Mesendoderm (in vitro differentiated cells): ENCODE measurements around the gene NFAT5.

Experiments used
- DNase-seq: peaks from one replicate; pipeline ENCODE4 v3.0.0; 2013
- H2AK5ac ChIP-seq: 2 replicates; pipeline ENCODE4 v1.6.1; 2013; ENCODE audit warnings: low read length, inconsistent platforms
- H2BK120ac ChIP-seq: 2 replicates; pipeline ENCODE4 v1.6.1; 2013; ENCODE audit warnings: low read depth, mild to moderate bottlenecking, low read length, moderate library complexity, mixed read lengths
- H2BK15ac ChIP-seq: replicated peaks from 2 replicates; pipeline ENCODE4 v1.6.1; 2013; ENCODE audit warnings: low read depth, mild to moderate bottlenecking, moderate library complexity
- H2BK5ac ChIP-seq: 2 replicates; pipeline ENCODE4 v1.6.1; 2013; ENCODE audit warnings: low read length, inconsistent platforms
- H3K18ac ChIP-seq: 2 replicates; pipeline ENCODE4 v1.6.1; 2013; ENCODE audit warnings: mild to moderate bottlenecking, low read length, mixed read lengths
- H3K23ac ChIP-seq: one replicate; pipeline ENCODE4 v1.6.1; 2013; ENCODE audit warnings: low read length
- H3K27ac ChIP-seq: 2 replicates; pipeline ENCODE4 v1.5.1; 2013; ENCODE audit warnings: low read depth, mild to moderate bottlenecking, inconsistent platforms, low read length, moderate library complexity
- H3K27me3 ChIP-seq: 2 replicates; pipeline ENCODE4 v1.6.1; 2013; ENCODE audit warnings: low read length, control low read depth, mild to moderate bottlenecking, inconsistent platforms; ENCODE audit not compliant: insufficient read depth, poor library complexity
- H3K36me3 ChIP-seq: 2 replicates; pipeline ENCODE4 v1.6.1; 2013; ENCODE audit warnings: low read length, inconsistent platforms; ENCODE audit not compliant: control insufficient read depth, insufficient read depth
- H3K4ac ChIP-seq: one replicate; pipeline ENCODE4 v1.6.1; 2013; ENCODE audit warnings: low read depth, mild to moderate bottlenecking, low read length, moderate library complexity
- H3K4me1 ChIP-seq: 2 replicates; pipeline ENCODE4 v1.6.1; 2013; ENCODE audit warnings: low read depth, low read length, inconsistent platforms; ENCODE audit not compliant: control insufficient read depth
- H3K4me2 ChIP-seq: 2 replicates; pipeline ENCODE4 v1.6.1; 2013; ENCODE audit warnings: low read length
- H3K4me3 ChIP-seq: 2 replicates; pipeline ENCODE4 v1.5.1; 2013; ENCODE audit warnings: mild to moderate bottlenecking, low read length
- H3K56ac ChIP-seq: one replicate; pipeline ENCODE4 v1.6.1; 2013; ENCODE audit warnings: low read length
- H3K79me1 ChIP-seq: 2 replicates; pipeline ENCODE4 v1.6.1; 2013; ENCODE audit warnings: low read length, inconsistent platforms
- H3K79me2 ChIP-seq: 2 replicates; pipeline ENCODE4 v1.6.1; 2013; ENCODE audit warnings: mild to moderate bottlenecking, low read length; ENCODE audit not compliant: control insufficient read depth, insufficient read depth
- H3K9ac ChIP-seq: 2 replicates; pipeline ENCODE4 v1.6.1; 2013; ENCODE audit warnings: low read length, inconsistent platforms
- H4K5ac ChIP-seq: one replicate; pipeline ENCODE4 v1.6.1; 2013; ENCODE audit warnings: low read length
- H4K8ac ChIP-seq: one replicate; pipeline ENCODE4 v1.6.1; 2013; ENCODE audit warnings: low read depth, mild to moderate bottlenecking, control low read depth, low read length, moderate library complexity
- WGBS: extraction: QIAGEN DNeasy Blood & Tissue Kit; methylation state at CpG from one replicate; pipeline ENCODE4 v1.1.7; 2013; ENCODE audit warnings: low lambda C conversion rate, missing lambda C conversion rate; ENCODE audit not compliant: insufficient coverage; ENCODE audit errors: extremely low coverage; 5-methylcytosine and 5-hydroxymethylcytosine counted together

Gene NFAT5

DNA sequence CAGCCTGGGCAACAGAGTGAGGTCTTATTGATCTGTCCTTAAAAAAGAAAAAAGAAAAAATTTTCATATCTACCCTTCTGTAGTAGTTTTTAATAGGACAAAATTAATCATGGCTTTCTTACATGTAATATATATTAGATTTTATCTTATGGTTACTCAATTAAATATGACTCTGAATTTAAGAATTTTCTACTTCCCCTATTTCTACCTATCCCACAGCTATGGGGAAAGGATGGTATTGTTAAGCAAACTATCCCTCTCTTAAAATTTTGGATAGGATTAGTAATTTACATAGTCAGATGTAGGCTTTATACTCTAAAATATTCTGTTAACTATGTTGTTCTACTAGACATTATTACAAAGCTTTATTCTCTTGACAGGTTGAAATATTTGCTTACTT, 98.1 kb downstream of the NFAT5 start:
- Histone ChIP-seq H4K5ac (no peak overlapping the region), H3K4me3 (no peak overlapping the region), H2AK5ac (no peak overlapping the region), H3K56ac (no peak overlapping the region), H3K18ac (no peak overlapping the region), H4K8ac (no peak overlapping the region), H2BK15ac (no peak overlapping the region), H3K79me1 (no peaks in the 10 kb centered on the region), H2BK5ac (no peak overlapping the region), H3K4me1 (no peaks in the 10 kb centered on the region), H3K4me2 (no peak overlapping the region), H3K27ac (no peak overlapping the region), H2BK120ac (no peak overlapping the region), H3K79me2 (no peaks in the 10 kb centered on the region), H3K27me3 (no peaks in the 10 kb centered on the region), H3K36me3 (no peaks in the 10 kb centered on the region), H3K23ac (no peak overlapping the region), H3K4ac (no peak overlapping the region), H3K9ac (no peak overlapping the region)
- no peak for DNase-seq

DNA sequence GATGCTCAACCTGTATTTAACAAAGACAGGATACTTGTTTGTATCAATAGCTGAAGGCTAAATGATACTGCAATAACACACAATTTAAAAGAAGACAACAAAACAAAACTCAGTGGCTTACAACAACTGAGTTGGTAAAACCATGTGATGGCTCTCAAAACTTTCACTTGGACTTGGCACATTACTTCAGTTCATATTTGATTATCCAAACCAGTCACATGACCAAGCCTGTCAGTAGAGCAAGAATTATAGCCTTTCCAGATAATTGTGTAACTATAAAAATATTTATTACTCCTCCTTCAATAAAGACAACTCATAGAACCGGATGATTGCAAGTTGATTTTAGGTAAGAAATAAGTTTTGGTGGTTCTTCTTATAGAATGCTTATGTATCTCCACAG, 103.8 kb downstream of the NFAT5 start:
- Histone ChIP-seq H2BK120ac (no peak overlapping the region), H4K5ac (no peak overlapping the region), H3K79me2 (no peaks in the 10 kb centered on the region), H2BK5ac (no peak overlapping the region), H3K36me3 (no peaks in the 10 kb centered on the region), H3K27me3 (no peaks in the 10 kb centered on the region), H2AK5ac (no peak overlapping the region), H3K79me1 (no peaks in the 10 kb centered on the region), H3K4me1 (no peaks in the 10 kb centered on the region), H2BK15ac (no peak overlapping the region), H3K56ac (no peak overlapping the region), H3K27ac (no peak overlapping the region), H3K4me3 (no peak overlapping the region), H3K4ac (no peak overlapping the region), H3K18ac (no peak overlapping the region), H3K23ac (no peak overlapping the region), H4K8ac (no peak overlapping the region), H3K4me2 (no peak overlapping the region), H3K9ac (no peak overlapping the region)
- no peak for DNase-seq
- no CpG with 5 or more reads among the region's 1 CpG for WGBS

DNA sequence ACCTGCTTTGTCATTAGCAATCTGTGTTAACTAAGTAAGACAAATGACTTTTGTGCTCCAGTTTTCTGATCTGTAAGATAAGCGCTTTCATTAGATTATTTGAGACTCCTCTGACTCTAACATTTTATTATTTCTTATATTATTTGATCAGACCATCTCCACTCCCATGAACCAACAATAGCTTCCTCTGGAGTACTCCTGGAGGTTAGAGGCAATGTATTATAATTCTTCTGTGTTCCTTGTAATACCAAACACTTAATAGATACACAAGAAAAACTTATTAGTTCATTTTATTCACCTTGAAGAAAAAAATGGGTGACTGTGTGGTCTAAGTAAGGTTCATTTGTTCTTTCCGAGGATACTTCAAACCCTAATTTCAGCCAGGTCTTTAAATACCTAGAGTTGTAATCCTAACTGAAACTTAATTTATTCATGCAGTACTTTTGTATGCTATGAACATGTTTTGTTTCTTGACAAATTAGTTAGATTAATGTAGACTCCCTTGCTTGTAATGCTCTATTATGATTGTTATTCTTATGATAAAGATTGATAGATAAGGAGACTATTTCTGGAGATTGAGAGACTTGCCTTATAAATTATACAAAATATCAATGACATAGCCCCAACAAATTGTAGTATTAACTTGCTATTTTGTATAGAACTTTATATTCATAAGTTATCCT, 106.7 kb downstream of the NFAT5 start:
- Histone ChIP-seq H3K4me3 (no peak overlapping the region), H3K79me1 (no peaks in the 10 kb centered on the region), H3K27me3 (no peaks in the 10 kb centered on the region), H2BK120ac (no peak overlapping the region), H3K23ac (no peak overlapping the region), H3K4me2 (no peak overlapping the region), H3K56ac (no peak overlapping the region), H3K36me3 (no peaks in the 10 kb centered on the region), H2AK5ac (no peak overlapping the region), H3K18ac (no peak overlapping the region), H3K79me2 (no peaks in the 10 kb centered on the region), H3K27ac (no peak overlapping the region), H3K9ac (no peak overlapping the region), H2BK5ac (no peak overlapping the region), H3K4me1 (no peaks in the 10 kb centered on the region), H4K5ac (no peak overlapping the region), H3K4ac (no peak overlapping the region), H2BK15ac (no peak overlapping the region), H4K8ac (no peak overlapping the region)
- no peak for DNase-seq
- WGBS: no CpG with 5 or more reads among the region's 2 CpGs

DNA sequence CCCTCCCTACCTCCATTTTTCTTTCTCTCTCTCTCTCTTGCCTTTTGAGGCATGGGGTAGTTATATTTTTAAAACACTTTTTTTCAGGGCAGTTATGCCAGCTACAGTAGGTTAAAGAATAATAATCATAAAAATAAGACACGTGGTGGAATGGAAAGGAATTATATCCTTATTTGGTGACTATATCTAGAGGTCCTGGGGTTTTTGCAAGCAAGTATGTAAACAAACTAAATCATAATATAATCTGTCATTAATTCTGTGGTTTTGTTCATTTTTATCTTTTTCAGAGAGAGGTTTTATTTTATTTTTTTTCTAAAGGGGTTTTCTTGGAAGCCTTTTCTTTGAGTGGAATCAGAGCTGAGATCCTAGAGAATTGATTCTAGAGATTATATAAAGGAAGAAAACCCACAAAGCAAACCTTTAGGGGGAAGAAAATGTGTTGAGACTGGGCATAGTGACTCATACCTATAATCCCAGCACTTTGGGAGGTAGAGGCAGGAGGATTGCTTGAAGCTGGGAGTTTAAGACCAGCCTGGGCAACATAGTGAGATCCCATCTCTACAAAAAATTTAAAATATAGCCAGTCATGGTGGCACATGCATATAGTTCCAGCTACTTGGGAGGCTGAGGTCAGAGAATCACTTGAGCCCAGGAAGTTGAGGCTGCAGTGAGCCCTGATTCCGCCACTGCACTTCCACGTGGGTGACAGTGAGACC, 107.4 kb downstream of the NFAT5 start:
- no peak for DNase-seq
- Histone ChIP-seq H4K8ac (no peak overlapping the region), H3K27me3 (no peaks in the 10 kb centered on the region), H3K56ac (no peak overlapping the region), H3K79me1 (no peaks in the 10 kb centered on the region), H2BK15ac (no peak overlapping the region), H3K4ac (no peak overlapping the region), H3K4me3 (no peak overlapping the region), H3K36me3 (no peaks in the 10 kb centered on the region), H2BK120ac (no peak overlapping the region), H3K4me2 (no peak overlapping the region), H2BK5ac (no peak overlapping the region), H3K79me2 (no peaks in the 10 kb centered on the region), H3K18ac (no peak overlapping the region), H3K27ac (no peak overlapping the region), H3K4me1 (no peaks in the 10 kb centered on the region), H4K5ac (no peak overlapping the region), H3K23ac (no peak overlapping the region), H2AK5ac (no peak overlapping the region), H3K9ac (no peak overlapping the region)
- no CpG with 5 or more reads among the region's 3 CpGs for WGBS

DNA sequence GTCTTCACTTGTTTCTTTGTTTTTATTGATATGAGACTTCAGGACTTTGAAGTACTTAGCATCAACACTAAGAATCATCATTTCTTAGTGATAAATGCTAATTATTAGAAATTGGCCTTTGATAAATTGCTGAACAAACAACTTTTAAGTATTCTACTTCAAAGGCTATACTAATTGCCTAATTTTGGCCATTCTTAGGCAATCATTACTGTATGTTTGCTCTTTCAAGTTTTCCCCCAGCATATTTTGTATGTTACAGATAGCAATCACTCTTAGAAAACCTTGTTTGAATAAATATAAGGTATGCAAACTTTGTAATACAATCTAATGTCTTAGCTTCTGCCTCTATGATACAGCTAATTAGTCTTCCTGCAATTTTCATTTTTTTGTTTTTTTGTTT, 114.6 kb downstream of the NFAT5 start:
- no peak overlapping the region for H3K4me2 ChIP-seq
- no peak overlapping the region for H3K56ac ChIP-seq
- no peak overlapping the region for H3K27ac ChIP-seq
- H3K27me3 ChIP-seq: no peaks in the 10 kb centered on the region
- no peaks in the 10 kb centered on the region for H3K79me1 ChIP-seq
- H2BK120ac ChIP-seq: no peak overlapping the region
- no peak overlapping the region for H3K4me3 ChIP-seq
- H2AK5ac ChIP-seq: no peak overlapping the region
- no peak overlapping the region for H3K23ac ChIP-seq
- H4K8ac ChIP-seq: no peak overlapping the region
- no peak overlapping the region for H3K9ac ChIP-seq
- no peaks in the 10 kb centered on the region for H3K4me1 ChIP-seq
- DNase-seq: no peak
- no peak overlapping the region for H2BK5ac ChIP-seq
- H3K18ac ChIP-seq: no peak overlapping the region
- H3K36me3 ChIP-seq: no peaks in the 10 kb centered on the region
- no peaks in the 10 kb centered on the region for H3K79me2 ChIP-seq
- H4K5ac ChIP-seq: no peak overlapping the region
- no peak overlapping the region for H3K4ac ChIP-seq
- H2BK15ac ChIP-seq: no peak overlapping the region

DNA sequence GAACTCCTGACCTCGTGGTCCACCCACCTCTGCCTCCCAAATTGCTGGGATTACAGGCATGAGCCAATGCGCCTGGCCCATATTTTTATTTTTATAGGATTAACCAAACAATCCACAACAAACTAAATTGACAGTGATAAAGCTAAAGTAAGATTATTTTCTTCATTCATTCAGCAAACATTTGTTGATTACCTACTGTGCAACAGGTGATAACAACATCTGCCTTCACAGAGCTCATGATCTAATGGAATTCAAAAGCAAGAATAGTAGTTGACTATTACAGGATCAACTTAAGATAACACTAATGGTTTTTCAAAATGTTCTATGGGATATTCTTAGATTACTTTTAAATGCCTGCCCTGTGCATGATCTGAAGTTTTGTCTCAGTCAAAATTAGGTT, 122.8 kb downstream of the NFAT5 start:
- H3K36me3 ChIP-seq: peaks cover 18% of the 10 kb centered on the region
- no CpG with 5 or more reads among the region's 2 CpGs for WGBS

More for the DNA sequence above, 122.8 kb downstream of the NFAT5 start:
- no peak overlapping the region for H3K27ac ChIP-seq
- H3K27me3 ChIP-seq: no peaks in the 10 kb centered on the region
- H4K8ac ChIP-seq: no peak overlapping the region
- H2BK5ac ChIP-seq: no peak overlapping the region
- H4K5ac ChIP-seq: no peak overlapping the region
- H3K9ac ChIP-seq: no peak overlapping the region
- H3K4me3 ChIP-seq: no peak overlapping the region
- no peak overlapping the region for H3K4ac ChIP-seq
- H2BK120ac ChIP-seq: no peak overlapping the region
- H3K18ac ChIP-seq: no peak overlapping the region
- no peak overlapping the region for H2BK15ac ChIP-seq
- no peak overlapping the region for H3K4me2 ChIP-seq
- DNase-seq: peak; percentile 21
- H2AK5ac ChIP-seq: no peak overlapping the region
- H3K79me2 ChIP-seq: no peaks in the 10 kb centered on the region
- H3K23ac ChIP-seq: no peak overlapping the region
- H3K56ac ChIP-seq: no peak overlapping the region
- no peaks in the 10 kb centered on the region for H3K79me1 ChIP-seq
- no peaks in the 10 kb centered on the region for H3K4me1 ChIP-seq
